ENCODE results near the gene CCT6B. TPM values are rescaled to one million over a fixed set of nuclear protein-coding genes. Genes with fewer than 3 reads are reported as not detected.

CCT6B gene
- total RNA-seq, 1 experiment from 2014 or later = 3.7 TPM

DNA sequence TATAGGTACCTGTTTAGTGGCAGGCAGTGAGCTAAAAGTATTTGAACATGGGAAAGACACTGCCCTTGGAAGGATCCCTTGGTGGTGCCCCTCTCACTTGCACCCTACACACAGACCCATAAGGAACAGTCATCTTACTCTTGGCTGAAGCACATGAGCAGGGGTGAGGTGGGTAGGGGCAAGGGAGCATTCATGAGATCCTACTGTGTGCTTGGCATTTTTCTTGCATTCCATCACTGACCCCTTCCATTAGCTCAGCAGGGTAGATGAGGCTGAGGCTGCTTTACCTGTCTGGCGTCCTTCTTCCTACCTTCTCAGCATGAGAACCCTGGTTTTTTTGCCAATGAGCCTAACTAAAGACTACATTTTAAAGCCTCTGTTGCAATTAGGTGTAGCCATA, 48.3 kb downstream of the CCT6B start:
- Histone ChIP-seq H3K4me1 (replicated peaks; ENCODE audit: insufficient read depth) (no peaks in the 10 kb centered on the region), H3K27ac (no peak overlapping the region), H3F3A (ENCODE audit: insufficient read depth, low read depth) (no peaks in the 10 kb centered on the region), H2AFZ (no peak overlapping the region), H3K9me3 (ENCODE audit: insufficient read depth, low read depth) (no peaks in the 10 kb centered on the region), H3K4me3 (no peak overlapping the region), H3K9me2 (ENCODE audit: insufficient read depth) (no peaks in the 10 kb centered on the region), H3K36me3 (ENCODE audit: low read depth) (no peaks in the 10 kb centered on the region), H3K27me3 (ENCODE audit: insufficient read depth, low read depth) (peaks cover 47% of the 10 kb centered on the region), H3K79me2 (ENCODE audit: low read depth) (no peaks in the 10 kb centered on the region), H3K4me2 (no peak overlapping the region), H4K20me1 (ENCODE audit: insufficient read depth) (no peaks in the 10 kb centered on the region)
- ChIA-PET CTCF (no interaction called here), POLR2A (ENCODE audit: unreplicated experiment) (no interaction called here)
- intact Hi-C loops (cut with micrococcal nuclease; ENCODE audit: unreplicated experiment) = no loop called here
- DNase-seq = no peak
- BruUV-seq (replicated peaks) = no TSS peak
- no peak for TF ChIP-seq EZH2 (IDR thresholded peaks at IDR 0.05; ENCODE audit: low read depth)
- TF ChIP-seq, protein P1, sequence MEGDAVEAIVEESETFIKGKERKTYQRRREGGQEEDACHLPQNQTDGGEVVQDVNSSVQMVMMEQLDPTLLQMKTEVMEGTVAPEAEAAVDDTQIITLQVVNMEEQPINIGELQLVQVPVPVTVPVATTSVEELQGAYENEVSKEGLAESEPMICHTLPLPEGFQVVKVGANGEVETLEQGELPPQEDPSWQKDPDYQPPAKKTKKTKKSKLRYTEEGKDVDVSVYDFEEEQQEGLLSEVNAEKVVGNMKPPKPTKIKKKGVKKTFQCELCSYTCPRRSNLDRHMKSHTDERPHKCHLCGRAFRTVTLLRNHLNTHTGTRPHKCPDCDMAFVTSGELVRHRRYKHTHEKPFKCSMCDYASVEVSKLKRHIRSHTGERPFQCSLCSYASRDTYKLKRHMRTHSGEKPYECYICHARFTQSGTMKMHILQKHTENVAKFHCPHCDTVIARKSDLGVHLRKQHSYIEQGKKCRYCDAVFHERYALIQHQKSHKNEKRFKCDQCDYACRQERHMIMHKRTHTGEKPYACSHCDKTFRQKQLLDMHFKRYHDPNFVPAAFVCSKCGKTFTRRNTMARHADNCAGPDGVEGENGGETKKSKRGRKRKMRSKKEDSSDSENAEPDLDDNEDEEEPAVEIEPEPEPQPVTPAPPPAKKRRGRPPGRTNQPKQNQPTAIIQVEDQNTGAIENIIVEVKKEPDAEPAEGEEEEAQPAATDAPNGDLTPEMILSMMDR (conservative IDR thresholded peaks at IDR 0.05) = no peak

DNA sequence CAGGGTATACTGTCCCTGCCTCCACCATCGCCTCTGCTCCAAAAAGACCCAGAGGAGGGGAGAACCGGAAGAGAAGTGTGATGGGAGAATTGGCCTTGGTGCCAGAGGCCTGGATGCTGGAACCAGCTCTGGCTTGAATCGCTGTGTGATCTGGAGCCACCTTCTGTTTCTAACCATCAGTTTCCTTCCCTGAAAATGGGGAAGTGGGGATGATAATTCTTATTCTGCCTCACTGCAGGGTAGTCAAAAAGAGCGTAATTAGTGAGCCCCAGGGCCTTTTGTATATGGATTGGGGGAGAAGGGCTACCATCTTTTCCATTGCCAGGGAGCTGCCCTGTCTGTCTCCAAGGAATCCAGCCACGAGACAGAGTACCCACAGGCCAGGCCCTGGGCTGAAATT, 52.2 kb downstream of the CCT6B start:
- no peak overlapping the region for H3K27ac ChIP-seq

DNA sequence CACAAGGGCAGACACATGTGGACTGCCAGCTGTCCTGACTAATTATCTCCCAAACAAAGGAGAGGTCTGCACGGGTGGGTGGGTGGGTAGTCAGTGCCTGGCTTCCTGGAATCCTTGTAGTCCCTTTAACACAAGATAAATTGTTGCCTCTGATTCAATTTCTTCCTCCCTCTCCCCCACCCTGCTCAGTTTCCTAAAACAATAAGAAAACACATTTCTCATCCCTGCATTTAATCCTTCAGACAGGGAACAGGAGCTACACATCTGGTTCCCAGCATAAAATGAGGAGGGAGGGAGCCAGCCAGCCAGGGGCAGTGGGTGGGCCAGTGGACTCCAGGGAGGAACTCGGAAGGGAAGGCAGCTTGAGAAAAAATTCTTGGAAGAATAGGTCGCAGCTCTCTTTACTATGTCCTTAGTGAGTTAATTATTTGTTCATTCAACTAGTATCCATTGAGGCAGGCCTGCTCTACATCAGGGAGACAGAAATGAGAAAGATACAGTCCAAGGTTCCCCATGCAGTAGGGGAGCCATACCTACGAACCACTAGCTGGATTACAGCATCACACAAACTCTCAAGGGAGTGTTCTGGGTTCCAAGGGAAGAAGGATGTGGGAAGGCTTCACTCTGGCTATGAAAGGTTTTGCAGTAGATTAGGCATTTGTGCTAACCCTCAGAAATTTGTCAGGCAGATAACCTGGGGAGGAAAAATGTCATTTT, 58.3 kb downstream of the CCT6B start:
- no peak overlapping the region for H2AFZ ChIP-seq
- no peaks in the 10 kb centered on the region for H3F3A ChIP-seq (ENCODE audit: insufficient read depth, low read depth)
- H3K27ac ChIP-seq = no peak overlapping the region
- ChIA-PET POLR2A (ENCODE audit: unreplicated experiment) (no interaction called here), CTCF (no interaction called here)
- no peaks in the 10 kb centered on the region for H3K9me2 ChIP-seq (ENCODE audit: insufficient read depth)
- BruUV-seq (replicated peaks) = no TSS peak
- no peaks in the 10 kb centered on the region for H3K36me3 ChIP-seq (ENCODE audit: low read depth)
- H4K20me1 ChIP-seq (ENCODE audit: insufficient read depth) = 0 out of 2 replicates have a peak, but pooled peaks cover 2% of the 10 kb centered on the region
- H3K4me3 ChIP-seq = no peak overlapping the region
- H3K4me1 ChIP-seq (replicated peaks; ENCODE audit: insufficient read depth) = no peaks in the 10 kb centered on the region
- H3K79me2 ChIP-seq (ENCODE audit: low read depth) = no peaks in the 10 kb centered on the region
- TF ChIP-seq, protein P1 (conservative IDR thresholded peaks at IDR 0.05) = no peak
- H3K9me3 ChIP-seq (ENCODE audit: insufficient read depth, low read depth) = no peaks in the 10 kb centered on the region
- H3K4me2 ChIP-seq = no peak overlapping the region
- no peak for DNase-seq
- peaks cover 76% of the 10 kb centered on the region for H3K27me3 ChIP-seq (ENCODE audit: insufficient read depth, low read depth)
- intact Hi-C loops (cut with micrococcal nuclease; ENCODE audit: unreplicated experiment) = no loop called here

More for the DNA sequence above, 52.2 kb downstream of the CCT6B start:
- no peaks in the 10 kb centered on the region for H3K79me2 ChIP-seq (ENCODE audit: low read depth)
- BruUV-seq (replicated peaks) = no TSS peak
- no peaks in the 10 kb centered on the region for H3F3A ChIP-seq (ENCODE audit: insufficient read depth, low read depth)
- DNase-seq = no peak
- H4K20me1 ChIP-seq (ENCODE audit: insufficient read depth) = 0 out of 2 replicates have a peak, but pooled peaks cover 2% of the 10 kb centered on the region
- H3K4me1 ChIP-seq (replicated peaks; ENCODE audit: insufficient read depth) = no peaks in the 10 kb centered on the region
- no peaks in the 10 kb centered on the region for H3K9me2 ChIP-seq (ENCODE audit: insufficient read depth)
- TF ChIP-seq EZH2 (IDR thresholded peaks at IDR 0.05; ENCODE audit: low read depth) = no peak
- TF ChIP-seq, protein P1 (conservative IDR thresholded peaks at IDR 0.05) = no peak
- no peak overlapping the region for H3K4me2 ChIP-seq
- H3K9me3 ChIP-seq (ENCODE audit: insufficient read depth, low read depth) = no peaks in the 10 kb centered on the region
- H3K4me3 ChIP-seq = no peak overlapping the region
- no peaks in the 10 kb centered on the region for H3K36me3 ChIP-seq (ENCODE audit: low read depth)
- intact Hi-C loops (cut with micrococcal nuclease; ENCODE audit: unreplicated experiment) = no loop called here
- ChIA-PET CTCF (no interaction called here), POLR2A (ENCODE audit: unreplicated experiment) (no interaction called here)
- H3K27me3 ChIP-seq (ENCODE audit: insufficient read depth, low read depth) = peaks cover 67% of the 10 kb centered on the region
- H2AFZ ChIP-seq = no peak overlapping the region
